ENCODE measurements around the gene RAD23B.

The RAD23B gene

DNA sequence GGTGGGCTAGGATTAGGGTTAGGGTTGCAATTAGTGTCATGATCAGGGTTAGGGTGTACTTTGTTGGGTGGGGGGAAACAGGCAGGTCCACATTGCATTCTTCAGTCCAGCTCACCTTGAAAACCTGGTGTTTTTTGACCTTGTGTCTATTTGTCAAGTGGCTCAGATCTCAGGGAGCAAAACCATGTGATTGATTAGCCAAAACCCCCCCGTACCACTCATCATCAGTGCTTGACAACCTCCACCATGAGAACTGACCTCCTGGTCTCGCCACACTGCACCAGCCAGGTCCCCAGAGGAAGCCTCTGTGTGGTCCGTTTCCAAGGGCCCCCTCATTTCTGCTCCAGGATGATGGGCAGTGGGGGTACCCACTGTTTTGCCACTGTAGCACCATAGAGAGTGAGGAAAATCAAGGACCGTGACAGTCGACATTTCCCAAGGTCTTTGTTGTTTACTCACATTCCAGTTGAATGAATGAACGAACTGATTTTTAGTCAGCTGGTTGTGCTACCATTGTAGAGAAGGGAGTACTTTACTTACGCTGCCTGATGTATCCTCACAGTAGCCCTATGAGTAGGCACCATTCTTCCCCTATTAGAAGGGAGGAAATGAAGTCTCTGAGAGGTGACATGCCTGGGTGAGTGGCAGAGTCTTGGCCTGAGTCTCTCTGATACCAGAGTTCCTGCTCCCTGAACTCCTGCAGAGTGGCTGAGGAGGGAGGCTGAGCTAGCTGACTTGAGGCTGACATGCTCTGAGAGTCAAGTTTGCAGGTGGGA is 84.8 kb downstream of the RAD23B start:
- H3K4me3 ChIP-seq = no peak overlapping the region
- H3K4me1 ChIP-seq = 0 out of 2 replicates have a peak, but pooled peaks cover 4% of the 10 kb centered on the region
- no peaks in the 10 kb centered on the region for H3K9me3 ChIP-seq
- no peak for DNase-seq (ENCODE audit: low spot score in 2 of 2)
- no peaks in the 10 kb centered on the region for H3K36me3 ChIP-seq (replicated peaks)
- in situ Hi-C loops (cut with MboI; ENCODE audit: low sequenced_read_pairs) = no loop called here
- H3K27me3 ChIP-seq (ENCODE audit: low read depth) = no peaks in the 10 kb centered on the region

DNA sequence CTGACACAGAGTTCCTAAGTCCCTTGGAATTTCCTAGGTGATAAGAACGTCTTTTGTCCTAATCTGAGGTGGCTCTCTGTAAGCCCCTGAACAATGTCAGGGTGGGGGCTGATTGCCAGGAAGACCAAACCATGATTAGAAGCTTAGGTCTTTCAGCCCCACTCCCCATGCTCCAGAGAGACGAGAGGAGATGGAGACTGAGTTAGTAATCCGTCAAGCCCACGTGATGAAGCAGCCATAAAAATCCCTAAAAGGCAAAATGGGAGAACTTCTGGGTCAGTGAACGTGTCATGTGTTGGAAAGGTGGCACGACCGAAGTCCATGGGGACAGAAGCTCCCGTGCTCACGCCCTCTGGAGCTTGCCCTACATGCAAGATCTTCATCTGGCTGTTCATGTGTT is 85.6 kb downstream of the RAD23B start:
- 0 out of 2 replicates have a peak, but pooled peaks cover 4% of the 10 kb centered on the region for H3K4me1 ChIP-seq
- H3K4me3 ChIP-seq = no peak overlapping the region
- no peaks in the 10 kb centered on the region for H3K36me3 ChIP-seq (replicated peaks)
- H3K27me3 ChIP-seq (ENCODE audit: low read depth) = no peaks in the 10 kb centered on the region
- DNase-seq (ENCODE audit: low spot score in 2 of 2) = no peak
- in situ Hi-C loops (cut with MboI; ENCODE audit: low sequenced_read_pairs) = no loop called here
- H3K9me3 ChIP-seq = no peaks in the 10 kb centered on the region

- Histone ChIP-seq H3K4me1 (no peaks in the 10 kb centered on the region), H3K36me3 (replicated peaks) (no peaks in the 10 kb centered on the region), H3K4me3 (no peak overlapping the region), H3K9me3 (no peaks in the 10 kb centered on the region), H3K27me3 (ENCODE audit: low read depth) (no peaks in the 10 kb centered on the region)
- no peak for DNase-seq (ENCODE audit: low spot score in 2 of 2)
- in situ Hi-C loops (cut with MboI; ENCODE audit: low sequenced_read_pairs) = no loop called here
Measured at GRCh38 chr9:107373809-107374208, 90.7 kb downstream of the RAD23B start.

DNA sequence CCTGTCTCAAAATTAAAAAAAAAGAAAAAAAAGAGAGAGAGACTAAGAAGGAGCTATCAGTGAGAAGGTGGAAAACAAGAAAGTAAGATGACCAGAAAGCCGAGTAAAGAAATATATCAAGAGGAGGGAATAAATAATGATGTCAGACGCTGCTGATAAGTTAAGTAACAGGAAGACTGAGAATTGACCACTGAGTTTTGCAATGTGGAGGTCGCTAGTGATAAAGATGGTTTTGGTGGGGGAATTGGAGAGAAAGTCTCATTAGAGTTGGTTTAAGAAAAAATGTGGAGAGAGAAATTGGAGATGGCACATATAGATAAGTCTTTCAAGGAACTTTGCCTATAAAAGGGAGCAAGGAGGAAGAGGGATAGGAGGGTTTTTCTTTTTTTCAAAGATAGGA is 91.9 kb downstream of the RAD23B start:
- Histone ChIP-seq H3K9me3 (no peaks in the 10 kb centered on the region), H3K36me3 (replicated peaks) (no peaks in the 10 kb centered on the region), H3K27me3 (ENCODE audit: low read depth) (no peaks in the 10 kb centered on the region), H3K4me3 (no peak overlapping the region), H3K4me1 (no peaks in the 10 kb centered on the region)
- DNase-seq (ENCODE audit: low spot score in 2 of 2) = no peak
- in situ Hi-C loops (cut with MboI; ENCODE audit: low sequenced_read_pairs) = no loop called here

GRCh38 chr9:107375651-107376369 is 92.7 kb downstream of the RAD23B start:
- Histone ChIP-seq H3K4me3 (no peak overlapping the region), H3K9me3 (no peaks in the 10 kb centered on the region), H3K27me3 (ENCODE audit: low read depth) (no peaks in the 10 kb centered on the region), H3K4me1 (no peaks in the 10 kb centered on the region), H3K36me3 (replicated peaks) (no peaks in the 10 kb centered on the region)
- DNase-seq (ENCODE audit: low spot score in 2 of 2) = no peak
- in situ Hi-C loops (cut with MboI; ENCODE audit: low sequenced_read_pairs) = no loop called here

DNA sequence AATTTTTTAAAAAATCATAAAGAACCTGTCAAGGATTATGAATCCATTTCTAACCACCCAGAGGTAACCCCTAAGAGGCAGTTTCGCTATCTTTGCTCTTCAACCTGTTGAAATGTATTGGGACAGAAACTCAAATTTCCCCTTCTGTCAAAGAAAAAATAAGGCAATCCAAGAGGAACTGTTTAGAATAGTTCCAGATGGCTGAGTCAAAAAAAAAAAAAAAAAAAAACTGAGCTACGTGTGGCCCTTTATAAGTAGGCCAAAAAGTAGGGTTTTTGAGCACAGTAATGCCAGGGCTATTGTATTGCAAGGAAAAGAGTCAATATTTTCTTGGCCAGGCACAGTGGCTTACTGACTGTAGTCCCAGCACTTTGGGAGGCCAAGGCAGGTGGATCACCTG is 94.9 kb downstream of the RAD23B start:
- no peak for DNase-seq (ENCODE audit: low spot score in 2 of 2)
- in situ Hi-C loops (cut with MboI; ENCODE audit: low sequenced_read_pairs) = no loop called here
- Histone ChIP-seq H3K36me3 (replicated peaks) (no peaks in the 10 kb centered on the region), H3K27me3 (ENCODE audit: low read depth) (no peaks in the 10 kb centered on the region), H3K4me3 (no peak overlapping the region), H3K9me3 (no peaks in the 10 kb centered on the region), H3K4me1 (no peaks in the 10 kb centered on the region)

Data from HAP-1 (cell line).